IMR-90 (cell line): ENCODE measurements around the gene INPP5F. TPM values are rescaled to one million over a fixed set of nuclear protein-coding genes. Genes with fewer than 3 reads are reported as not detected.

Experiments used
- ATAC-seq: fragments of 200-7000 bp; cut with Tn5 transposase; 2 replicates; pipeline ENCODE4 v1.9.1; 2020; ENCODE audit warnings: low read depth, mild to moderate bottlenecking, moderate library complexity
- BruUV-seq: library from RNA; stranded (reverse); fragments of 400-500 nt; replicated peaks from 2 replicates; lab custom pipeline; 2021; lab: Mats Ljungman, UMichigan
- CTCF ChIA-PET: fragments of 300-600 bp; formaldehyde crosslinking; extraction: SDS; loops from one replicate; lab custom pipeline; 2021; ENCODE audit warnings: antibody characterized with exemption; lab: Yijun Ruan, JAX
- POLR2A ChIA-PET: fragments of 300-600 bp; sonication (Branson Sonifier 250); formaldehyde crosslinking; loops from one replicate; lab custom pipeline; 2022; ENCODE audit warnings: antibody characterized with exemption; ENCODE audit not compliant: unreplicated experiment; lab: Charles Lee
- DNase-seq: peaks from one replicate; pipeline ENCODE4 v3.0.0; 2013
- H2AFZ ChIP-seq: replicated peaks from 2 replicates; pipeline ENCODE3; 2013; ENCODE audit warnings: low read length, mild to moderate bottlenecking; ENCODE audit not compliant: poor library complexity
- H2AK5ac ChIP-seq: 2 replicates; pipeline ENCODE4 v1.6.1; 2013; ENCODE audit warnings: low read depth, low read length, inconsistent platforms
- H2AK9ac ChIP-seq: replicated peaks from 2 replicates; pipeline ENCODE3; 2013; ENCODE audit warnings: mild to moderate bottlenecking, low read depth, low read length, moderate library complexity; ENCODE audit not compliant: poor library complexity
- H2BK120ac ChIP-seq: 2 replicates; pipeline ENCODE4 v1.6.1; 2013; ENCODE audit warnings: low read depth, low read length, inconsistent platforms
- H2BK15ac ChIP-seq: 3 replicates; pipeline ENCODE4 v1.6.1; 2013; ENCODE audit warnings: low read depth, low read length, inconsistent platforms
- H2BK20ac ChIP-seq: 2 replicates; pipeline ENCODE4 v1.6.1; 2013; ENCODE audit warnings: low read depth, mild to moderate bottlenecking, inconsistent platforms, low read length, moderate library complexity
- H2BK5ac ChIP-seq: 2 replicates; pipeline ENCODE4 v1.6.1; 2013; ENCODE audit warnings: mild to moderate bottlenecking, low read depth, low read length, inconsistent platforms; ENCODE audit not compliant: poor library complexity, severe bottlenecking
- H3K14ac ChIP-seq: replicated peaks from 2 replicates; pipeline ENCODE4 v1.6.1; 2013; ENCODE audit warnings: low read depth, low read length, inconsistent platforms
- H3K18ac ChIP-seq: 2 replicates; pipeline ENCODE4 v1.6.1; 2013; ENCODE audit warnings: low read depth, low read length, control low read depth
- H3K23ac ChIP-seq: 2 replicates; pipeline ENCODE4 v1.6.1; 2013; ENCODE audit warnings: low read depth, low read length, inconsistent platforms
- H3K27ac ChIP-seq: 2 replicates; pipeline ENCODE4 v1.5.1; 2013; ENCODE audit warnings: mild to moderate bottlenecking, control low read depth, low read length; ENCODE audit not compliant: insufficient read depth
- H3K27me3 ChIP-seq: 2 replicates; pipeline ENCODE4 v1.6.1; 2013; ENCODE audit warnings: low read length; ENCODE audit not compliant: control insufficient read depth, insufficient read depth
- H3K36me3 ChIP-seq: 2 replicates; pipeline ENCODE4 v1.6.1; 2013; ENCODE audit warnings: low read length, mixed read lengths; ENCODE audit not compliant: control insufficient read depth, insufficient read depth
- H3K4ac ChIP-seq: 2 replicates; pipeline ENCODE4 v1.6.1; 2013; ENCODE audit warnings: low read depth, low read length, inconsistent platforms
- H3K4me1 ChIP-seq: 2 replicates; pipeline ENCODE4 v1.6.1; 2013; ENCODE audit warnings: low read length, mixed read lengths; ENCODE audit not compliant: control insufficient read depth, insufficient read depth
- H3K4me2 ChIP-seq: 2 replicates; pipeline ENCODE4 v1.6.1; 2013; ENCODE audit warnings: low read depth, mild to moderate bottlenecking, control low read depth, low read length, moderate library complexity
- H3K4me3 ChIP-seq: 2 replicates; pipeline ENCODE4 v1.5.1; 2013; ENCODE audit warnings: low read depth, mild to moderate bottlenecking, control low read depth, low read length, moderate library complexity; ENCODE audit not compliant: insufficient read depth
- H3K56ac ChIP-seq: 2 replicates; pipeline ENCODE4 v1.6.1; 2013; ENCODE audit warnings: low read length, inconsistent platforms; ENCODE audit not compliant: insufficient read depth; ENCODE audit errors: extremely low read depth
- H3K79me1 ChIP-seq, 2 experiments: 2 replicates each; pipeline ENCODE4 v1.6.1; 2013; ENCODE audit warnings: low read length in 2 of 2, inconsistent platforms in 1 of 2, low read depth in 1 of 2
- H3K9ac ChIP-seq: 2 replicates; pipeline ENCODE4 v1.6.1; 2013; ENCODE audit warnings: low read depth, low read length, control low read depth
- H3K9me1 ChIP-seq: 2 replicates; pipeline ENCODE4 v1.6.1; 2013; ENCODE audit warnings: low read length, inconsistent platforms; ENCODE audit not compliant: insufficient read depth
- H3K9me3 ChIP-seq: 2 replicates; pipeline ENCODE4 v1.6.1; 2013; ENCODE audit warnings: low read length; ENCODE audit not compliant: control insufficient read depth, insufficient read depth
- H4K20me1 ChIP-seq: 2 replicates; pipeline ENCODE4 v1.6.1; 2013; ENCODE audit warnings: low read length, inconsistent platforms; ENCODE audit not compliant: insufficient read depth
- H4K5ac ChIP-seq: 2 replicates; pipeline ENCODE4 v1.6.1; 2013; ENCODE audit warnings: mild to moderate bottlenecking, low read depth, low read length, control low read depth
- H4K8ac ChIP-seq, 2 experiments: 2 replicates each; pipeline ENCODE4 v1.6.1; 2013; ENCODE audit warnings: low read depth in 2 of 2, low read length in 2 of 2, control low read depth in 1 of 2, inconsistent platforms in 1 of 2
- H4K91ac ChIP-seq: 2 replicates; pipeline ENCODE4 v1.6.1; 2013; ENCODE audit warnings: low read depth, low read length, inconsistent platforms; ENCODE audit not compliant: insufficient read depth
- CHD1 ChIP-seq: IDR thresholded peaks from 2 replicates; pipeline ENCODE4 v1.6.1; 2012; ENCODE audit warnings: low read depth, low read length, improper control_type of control experiment
- RAD21 ChIP-seq: IDR thresholded peaks from 2 replicates; pipeline ENCODE4 v1.6.1; 2012; ENCODE audit warnings: low read length, improper control_type of control experiment
- WGBS, 2 experiments: methylation state at CpG; one replicate each; pipeline versions ENCODE4 v1.1.5 to v1.1.7; 2013; ENCODE audit warnings: missing lambda C conversion rate in 2 of 2; ENCODE audit not compliant: insufficient read length in 1 of 2; ENCODE audit errors: extremely low coverage in 2 of 2; 5-methylcytosine and 5-hydroxymethylcytosine counted together
- dilution Hi-C: fragments of 300-500 bp; cut with HindIII; formaldehyde crosslinking; loops from one replicate; pipeline ENCODE4 v1.14.3; 2018; ENCODE audit warnings: low sequenced_read_pairs; ENCODE audit not compliant: unreplicated experiment
- in situ Hi-C: fragments of 300-500 bp; cut with MboI; formaldehyde crosslinking; loops from 3 replicates; pipeline ENCODE4 v1.14.3; 2019; ENCODE audit warnings: low sequenced_read_pairs, inconsistent platforms, mixed read lengths
- intact Hi-C: fragments of 100-400 bp; cut with micrococcal nuclease; formaldehyde crosslinking; loops from 2 replicates; pipeline ENCODE4 v1.10.0; 2022
- polyA plus RNA-seq, 3 experiments: library from polyadenylated mRNA; depleted of rRNA; stranded (reverse); fragments of >200 nt; gene quantifications; 2 replicates each; pipeline ENCODE4 v1.2.3, GENCODE V29; 2012; ENCODE audit warnings: low replicate concordance in 1 of 3
- total RNA-seq: library from RNA; depleted of rRNA; stranded (reverse); fragments of >200 nt; gene quantifications from 2 replicates; pipeline ENCODE4 v1.2.3, GENCODE V29; 2012

The INPP5F gene
- total and polyA plus RNA-seq, 2 of the 4 experiments (the other 2 are of a cell fraction), result 19.0 to 29.6 TPM

- TF ChIP-seq CHD1 (no peak), RAD21 (no peak)
- Histone ChIP-seq H2BK20ac (no peak overlapping the region), H3K27me3 (no peaks in the 10 kb centered on the region), H3K4me3 (no peak overlapping the region), H2BK5ac (no peak overlapping the region), H2AK5ac (no peak overlapping the region), H2BK15ac (no peak overlapping the region), H3K4me1 (peaks cover 10% of the 10 kb centered on the region), H3K9me1 (peaks cover 7% of the 10 kb centered on the region; the same call in 1 of the 2 replicates), H2AK9ac (no peak overlapping the region), H3K9ac (no peak overlapping the region), H2AFZ (no peak overlapping the region), H3K18ac (no peak overlapping the region), H3K36me3 (peaks cover 27% of the 10 kb centered on the region), H4K8ac (no peak overlapping the region), H2BK120ac (no peak overlapping the region), H3K56ac (no peak overlapping the region), H3K23ac (no peak overlapping the region), H4K91ac (no peak overlapping the region), H4K5ac (no peak overlapping the region), H4K20me1 (no peaks in the 10 kb centered on the region), H3K4me2 (no peak overlapping the region), H3K27ac (no peak overlapping the region), H3K14ac (no peak overlapping the region), H3K79me1 (peaks cover 34 to 36% of the 10 kb centered on the region in 2 experiments), H3K9me3 (no peaks in the 10 kb centered on the region), H3K4ac (no peak overlapping the region)
- in situ Hi-C loops, result loop anchor here (5.0 to 25.0 kb wide), 2 partner anchors 100 to 665 kb away; partner anchors contain the start of gene PRDX3
- CTCF ChIA-PET, result no interaction called here
- POLR2A ChIA-PET, result interaction anchor here (0.7 kb wide), 1 partner anchor 143 kb away, joined by 4 read pairs; no protein-coding TSS in a partner anchor
- ATAC-seq (no peak), DNase-seq (no peak)
- intact Hi-C loops, result no loop called here
- WGBS, 2 experiments, result no CpG with 5 or more reads among the region's 6 CpGs
- dilution Hi-C loops, result no loop called here
- no TSS peak for BruUV-seq
Observed at GRCh38 chr10:119852277-119852676, 126.4 kb downstream of the INPP5F start.
